Keratinocyte (primary cell): ENCODE measurements around the gene ARHGAP5.

Experiments used
- EZH2 ChIP-seq: IDR thresholded peaks from one replicate; pipeline ENCODE4 v1.6.1; 2012; ENCODE audit warnings: inconsistent platforms, mild to moderate bottlenecking, low read length, moderate library complexity
- TF ChIP-seq, protein P1 (sequence below), 3 experiments: IDR thresholded peaks in 1 of 3; conservative IDR thresholded peaks in 1 of 3; optimal IDR thresholded peaks in 1 of 3; 2 replicates in 2 of 3; 3 replicates in 1 of 3; pipeline versions ENCODE3 to v1.5.1; 2011; ENCODE audit warnings: low read length in 3 of 3, mild to moderate bottlenecking in 3 of 3, moderate library complexity in 2 of 3, control low read depth in 1 of 3, inconsistent platforms in 1 of 3; ENCODE audit not compliant: insufficient read depth in 2 of 3; ENCODE audit errors: extremely low read depth in 1 of 3

DNA sequence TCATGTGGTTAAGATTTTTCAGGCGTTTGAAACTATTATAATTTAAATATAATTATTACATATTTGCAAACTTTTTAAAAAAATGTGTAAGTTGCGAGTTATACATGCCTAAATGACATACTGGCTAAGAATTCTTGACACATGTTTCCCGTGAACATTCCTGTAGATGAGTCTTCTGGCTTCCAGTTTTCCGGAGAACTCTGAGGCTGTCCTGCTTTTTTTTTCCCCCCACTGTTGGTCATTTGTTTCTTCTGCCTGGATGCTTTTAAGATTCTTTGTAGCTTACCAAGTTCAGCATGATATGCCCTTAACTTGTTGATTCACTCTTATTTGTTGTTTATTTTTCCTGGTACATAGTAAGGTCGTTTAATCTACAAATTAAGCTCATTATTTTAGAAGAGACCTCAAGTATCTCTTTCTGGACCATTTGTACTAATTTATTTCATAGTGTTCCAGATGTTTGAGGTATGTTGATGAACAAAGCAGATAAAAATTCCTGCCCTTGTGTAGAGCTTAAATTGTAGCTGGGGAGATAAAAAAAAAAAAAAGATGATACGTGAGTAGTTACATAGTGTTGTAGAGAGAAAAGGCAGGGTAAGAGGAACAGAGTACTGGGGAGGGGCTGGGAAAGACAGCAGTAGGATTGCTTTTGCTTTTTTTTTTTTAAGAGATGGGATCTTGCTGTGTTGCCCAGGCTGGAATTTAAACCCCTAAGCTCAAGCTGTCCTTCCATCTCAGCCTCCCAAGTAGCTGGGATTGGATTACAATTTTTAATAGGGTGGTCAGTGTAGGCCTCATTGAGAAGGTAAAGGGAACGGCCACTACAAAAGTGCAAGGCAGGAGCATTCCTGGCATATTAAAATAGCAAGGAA lies 32.8 kb downstream of the ARHGAP5 start:
- TF ChIP-seq EZH2 = no peak
- TF ChIP-seq, protein P1, sequence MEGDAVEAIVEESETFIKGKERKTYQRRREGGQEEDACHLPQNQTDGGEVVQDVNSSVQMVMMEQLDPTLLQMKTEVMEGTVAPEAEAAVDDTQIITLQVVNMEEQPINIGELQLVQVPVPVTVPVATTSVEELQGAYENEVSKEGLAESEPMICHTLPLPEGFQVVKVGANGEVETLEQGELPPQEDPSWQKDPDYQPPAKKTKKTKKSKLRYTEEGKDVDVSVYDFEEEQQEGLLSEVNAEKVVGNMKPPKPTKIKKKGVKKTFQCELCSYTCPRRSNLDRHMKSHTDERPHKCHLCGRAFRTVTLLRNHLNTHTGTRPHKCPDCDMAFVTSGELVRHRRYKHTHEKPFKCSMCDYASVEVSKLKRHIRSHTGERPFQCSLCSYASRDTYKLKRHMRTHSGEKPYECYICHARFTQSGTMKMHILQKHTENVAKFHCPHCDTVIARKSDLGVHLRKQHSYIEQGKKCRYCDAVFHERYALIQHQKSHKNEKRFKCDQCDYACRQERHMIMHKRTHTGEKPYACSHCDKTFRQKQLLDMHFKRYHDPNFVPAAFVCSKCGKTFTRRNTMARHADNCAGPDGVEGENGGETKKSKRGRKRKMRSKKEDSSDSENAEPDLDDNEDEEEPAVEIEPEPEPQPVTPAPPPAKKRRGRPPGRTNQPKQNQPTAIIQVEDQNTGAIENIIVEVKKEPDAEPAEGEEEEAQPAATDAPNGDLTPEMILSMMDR (optimal IDR thresholded peaks at IDR 0.05 in 1 of 3, IDR thresholded peaks at IDR 0.05 in 1 of 3, conservative IDR thresholded peaks at IDR 0.05 in 1 of 3; ENCODE audit: extremely low read depth in 1 of 3, insufficient read depth in 2 of 3, low read length in 3 of 3) = no peak
